ENCODE data around the gene CD300C.

Gene CD300C

DNA sequence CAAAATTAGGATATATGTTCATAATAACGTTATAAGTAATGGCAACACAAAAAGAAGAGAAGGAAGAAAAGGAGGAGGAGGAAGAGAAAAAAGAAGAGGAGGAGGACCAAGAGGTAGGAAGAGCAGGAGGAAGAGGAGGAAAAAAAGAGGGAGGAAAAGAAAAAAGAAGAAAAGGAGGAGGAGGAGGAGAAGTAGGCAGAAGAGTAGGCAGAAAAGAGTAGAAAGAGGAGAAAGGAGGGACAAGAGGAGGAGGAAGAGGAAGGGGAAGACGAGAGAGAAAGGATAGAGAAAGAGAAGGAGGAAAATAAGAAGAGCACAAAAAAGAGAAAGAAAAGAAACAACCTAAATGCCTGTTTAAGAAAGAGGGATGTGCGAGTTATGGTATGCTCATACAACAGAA lies 9.0 kb downstream of the CD300C start:
- no peak overlapping the region for H3K27ac ChIP-seq (ENCODE audit: low read depth, low read length)
- no peaks in the 10 kb centered on the region for H3K9me3 ChIP-seq (ENCODE audit: control insufficient read depth in 1 of 2, low read length in 2 of 2)
- H3K4me1 ChIP-seq (ENCODE audit: control insufficient read depth in 1 of 2, insufficient read depth in 2 of 2, low read length in 2 of 2), result no peaks in the 10 kb centered on the region
- no peaks in the 10 kb centered on the region for H3K36me3 ChIP-seq (ENCODE audit: control insufficient read depth in 1 of 2, insufficient read depth in 2 of 2, low read length in 2 of 2)
- H3K9ac ChIP-seq (ENCODE audit: low read depth in 1 of 2, low read length in 2 of 2), result no peak overlapping the region
- H3K27me3 ChIP-seq (ENCODE audit: control insufficient read depth in 1 of 2, insufficient read depth in 2 of 2, low read length in 2 of 2), result no peaks in the 10 kb centered on the region
- H3K4me3 ChIP-seq (ENCODE audit: low read depth in 1 of 2, low read length in 2 of 2), result no peak overlapping the region

DNA sequence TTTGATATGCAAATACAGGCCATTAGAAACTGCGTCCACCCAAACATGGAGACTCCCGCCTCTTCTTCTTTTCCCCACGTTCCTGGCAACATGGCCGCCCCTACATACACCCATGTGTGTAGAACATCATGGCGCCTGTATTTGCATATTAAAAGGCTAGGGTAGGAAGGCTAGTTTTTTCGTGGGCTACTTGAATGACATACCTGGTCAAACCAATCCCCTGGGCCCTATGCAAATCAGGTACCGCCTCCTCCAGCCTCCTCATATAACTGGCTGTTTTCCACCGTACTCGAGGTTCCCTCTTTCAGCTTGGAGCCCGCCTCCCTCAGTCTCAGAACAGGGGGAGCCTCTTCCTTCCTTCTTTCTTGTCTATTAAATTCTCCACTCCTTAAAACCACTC lies 13.8 kb downstream of the CD300C start:
- H3K4me1 ChIP-seq (ENCODE audit: control insufficient read depth in 1 of 2, insufficient read depth in 2 of 2, low read length in 2 of 2), result no peaks in the 10 kb centered on the region
- H3K4me3 ChIP-seq (ENCODE audit: low read depth in 1 of 2, low read length in 2 of 2), result peak overlapping the region in 1 of 2 donors; percentile 36
- no peaks in the 10 kb centered on the region for H3K36me3 ChIP-seq (ENCODE audit: control insufficient read depth in 1 of 2, insufficient read depth in 2 of 2, low read length in 2 of 2)
- H3K27me3 ChIP-seq (ENCODE audit: control insufficient read depth in 1 of 2, insufficient read depth in 2 of 2, low read length in 2 of 2), result no peaks in the 10 kb centered on the region
- H3K9ac ChIP-seq (ENCODE audit: low read depth in 1 of 2, low read length in 2 of 2), result no peak overlapping the region
- no peak overlapping the region for H3K27ac ChIP-seq (ENCODE audit: low read depth, low read length)
- H3K9me3 ChIP-seq (ENCODE audit: control insufficient read depth in 1 of 2, low read length in 2 of 2), result no peaks in the 10 kb centered on the region

DNA sequence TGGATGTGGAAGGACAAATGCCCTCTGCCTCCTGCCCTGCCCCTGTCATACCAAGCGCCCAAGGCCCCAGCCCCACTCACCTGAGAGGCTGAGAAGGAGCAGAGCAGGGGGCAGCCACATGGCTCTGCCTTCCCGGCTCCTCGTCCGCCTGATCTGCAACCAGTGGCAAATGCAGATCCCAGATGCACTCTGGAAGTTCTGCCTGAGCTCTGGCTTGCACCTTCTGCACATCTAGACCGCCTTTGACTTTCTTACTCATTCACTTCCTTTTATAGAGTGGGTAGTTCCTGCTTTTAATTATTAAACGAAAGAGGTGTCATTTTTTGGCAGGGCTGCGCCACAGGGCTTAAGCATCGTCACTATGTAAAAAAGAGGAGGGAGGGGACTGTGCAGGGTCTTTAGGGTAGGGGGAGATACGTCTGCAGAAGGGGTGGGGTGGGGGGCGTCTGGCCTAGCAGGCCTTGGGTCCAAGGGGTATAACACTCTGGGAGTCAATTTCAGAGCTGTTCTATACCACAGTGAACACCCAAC lies 14.6 kb downstream of the CD300C start, which contains the start of gene CD300LB:
CD300LB (minus strand) TSS at position 245 of the 531 bp plus-strand sequence; CDS start at position 120, 125 bp downstream.
- Histone ChIP-seq H3K36me3 (ENCODE audit: control insufficient read depth in 1 of 2, insufficient read depth in 2 of 2, low read length in 2 of 2) (no peaks in the 10 kb centered on the region), H3K9ac (ENCODE audit: low read depth in 1 of 2, low read length in 2 of 2) (no peak within 1 kb of the TSS), H3K27me3 (ENCODE audit: control insufficient read depth in 1 of 2, insufficient read depth in 2 of 2, low read length in 2 of 2) (no peaks in the 10 kb centered on the region), H3K9me3 (ENCODE audit: control insufficient read depth in 1 of 2, low read length in 2 of 2) (no peaks in the 10 kb centered on the region), H3K4me1 (ENCODE audit: control insufficient read depth in 1 of 2, insufficient read depth in 2 of 2, low read length in 2 of 2) (no peaks in the 10 kb centered on the region), H3K27ac (ENCODE audit: low read depth, low read length) (no peak within 1 kb of the TSS), H3K4me3 (ENCODE audit: low read depth in 1 of 2, low read length in 2 of 2) (peak within 1 kb of the TSS in 1 of 2 donors; percentile 36)

DNA sequence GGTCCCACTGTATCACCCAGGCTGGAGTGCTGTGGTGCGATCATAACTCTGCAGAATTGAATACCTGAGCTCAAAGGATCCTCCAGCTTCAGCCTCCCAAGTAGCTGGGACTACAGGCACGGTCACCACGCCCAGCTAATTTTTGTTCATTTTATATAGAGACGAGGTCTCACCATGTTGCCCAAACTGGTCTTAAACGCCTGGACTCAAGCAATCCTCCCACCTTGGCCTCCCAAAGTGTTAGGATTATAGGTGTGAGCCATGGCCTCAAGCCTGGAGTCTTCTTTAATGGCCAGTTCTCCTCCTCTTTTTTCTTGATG lies 15.1 kb downstream of the CD300C start:
- H3K27me3 ChIP-seq (ENCODE audit: control insufficient read depth in 1 of 2, insufficient read depth in 2 of 2, low read length in 2 of 2), result no peaks in the 10 kb centered on the region
- H3K36me3 ChIP-seq (ENCODE audit: control insufficient read depth in 1 of 2, insufficient read depth in 2 of 2, low read length in 2 of 2), result no peaks in the 10 kb centered on the region
- no peaks in the 10 kb centered on the region for H3K4me1 ChIP-seq (ENCODE audit: control insufficient read depth in 1 of 2, insufficient read depth in 2 of 2, low read length in 2 of 2)
- no peaks in the 10 kb centered on the region for H3K9me3 ChIP-seq (ENCODE audit: control insufficient read depth in 1 of 2, low read length in 2 of 2)
- no peak overlapping the region for H3K27ac ChIP-seq (ENCODE audit: low read depth, low read length)
- no peak overlapping the region for H3K9ac ChIP-seq (ENCODE audit: low read depth in 1 of 2, low read length in 2 of 2)
- no peak overlapping the region for H3K4me3 ChIP-seq (ENCODE audit: low read depth in 1 of 2, low read length in 2 of 2)

DNA sequence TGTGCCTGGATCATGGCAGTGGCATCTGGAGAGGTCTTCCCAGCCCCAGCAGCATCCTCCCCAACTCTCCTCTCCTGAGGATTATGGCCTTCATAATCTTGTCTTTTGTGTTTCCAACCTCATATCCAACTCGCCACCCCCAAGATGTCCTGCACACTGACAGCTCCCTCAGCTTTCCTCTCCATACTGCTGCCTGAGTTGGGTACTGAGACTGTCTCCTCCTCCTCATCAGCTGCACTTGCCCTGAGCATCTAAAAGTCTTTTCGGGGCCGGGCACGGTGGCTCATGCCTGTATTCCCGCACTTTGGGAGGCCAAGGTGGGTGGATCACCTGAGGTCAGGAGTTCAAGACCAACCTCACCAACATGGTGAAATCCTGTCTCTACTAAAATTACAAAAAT lies 16.7 kb downstream of the CD300C start:
- H3K9ac ChIP-seq (ENCODE audit: low read depth in 1 of 2, low read length in 2 of 2), result no peak overlapping the region
- no peaks in the 10 kb centered on the region for H3K36me3 ChIP-seq (ENCODE audit: control insufficient read depth in 1 of 2, insufficient read depth in 2 of 2, low read length in 2 of 2)
- no peak overlapping the region for H3K27ac ChIP-seq (ENCODE audit: low read depth, low read length)
- H3K27me3 ChIP-seq (ENCODE audit: control insufficient read depth in 1 of 2, insufficient read depth in 2 of 2, low read length in 2 of 2), result peaks cover 0 to 2% of the 10 kb centered on the region in 2 donors
- no peaks in the 10 kb centered on the region for H3K4me1 ChIP-seq (ENCODE audit: control insufficient read depth in 1 of 2, insufficient read depth in 2 of 2, low read length in 2 of 2)
- no peaks in the 10 kb centered on the region for H3K9me3 ChIP-seq (ENCODE audit: control insufficient read depth in 1 of 2, low read length in 2 of 2)
- H3K4me3 ChIP-seq (ENCODE audit: low read depth in 1 of 2, low read length in 2 of 2), result no peak overlapping the region

DNA sequence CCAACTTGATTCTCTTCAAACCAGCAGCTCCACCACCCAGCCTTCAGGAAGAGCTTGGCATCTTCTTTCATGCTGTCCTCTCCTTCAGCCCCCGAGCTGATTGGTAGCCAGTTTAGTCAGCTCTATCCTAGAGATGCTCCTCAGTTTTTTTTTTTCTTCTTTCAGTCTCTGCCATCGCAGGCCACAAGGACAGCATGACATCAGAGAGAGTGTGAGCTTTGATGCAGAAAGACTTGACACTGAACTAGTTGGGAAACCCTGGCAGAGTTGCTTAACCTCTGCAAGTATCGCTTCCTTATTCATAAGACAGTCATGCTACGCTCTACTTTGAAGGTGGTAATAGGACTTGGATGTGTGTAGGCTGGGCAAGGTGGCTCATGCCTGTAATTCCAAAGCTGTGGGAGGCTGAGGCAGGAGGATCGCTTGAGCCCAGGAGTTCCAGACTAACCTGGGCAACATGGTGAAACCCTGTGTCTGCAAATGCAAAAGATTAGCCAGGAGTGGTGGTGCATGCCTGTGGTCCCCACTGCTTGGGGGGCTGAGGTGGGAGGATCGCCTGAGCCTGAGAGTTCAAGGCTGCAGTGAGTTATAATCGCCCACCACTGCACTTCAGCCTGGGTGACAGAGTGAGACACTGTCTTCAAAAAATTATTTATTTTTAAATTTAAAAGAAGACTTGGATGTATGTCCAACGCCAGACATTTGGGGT lies 17.3 kb downstream of the CD300C start:
- no peaks in the 10 kb centered on the region for H3K4me1 ChIP-seq (ENCODE audit: control insufficient read depth in 1 of 2, insufficient read depth in 2 of 2, low read length in 2 of 2)
- H3K4me3 ChIP-seq (ENCODE audit: low read depth in 1 of 2, low read length in 2 of 2), result no peak overlapping the region
- peaks cover 0 to 2% of the 10 kb centered on the region in 2 donors for H3K27me3 ChIP-seq (ENCODE audit: control insufficient read depth in 1 of 2, insufficient read depth in 2 of 2, low read length in 2 of 2)
- H3K36me3 ChIP-seq (ENCODE audit: control insufficient read depth in 1 of 2, insufficient read depth in 2 of 2, low read length in 2 of 2), result no peaks in the 10 kb centered on the region
- H3K9ac ChIP-seq (ENCODE audit: low read depth in 1 of 2, low read length in 2 of 2), result no peak overlapping the region
- H3K9me3 ChIP-seq (ENCODE audit: control insufficient read depth in 1 of 2, low read length in 2 of 2), result no peaks in the 10 kb centered on the region
- no peak overlapping the region for H3K27ac ChIP-seq (ENCODE audit: low read depth, low read length)

DNA sequence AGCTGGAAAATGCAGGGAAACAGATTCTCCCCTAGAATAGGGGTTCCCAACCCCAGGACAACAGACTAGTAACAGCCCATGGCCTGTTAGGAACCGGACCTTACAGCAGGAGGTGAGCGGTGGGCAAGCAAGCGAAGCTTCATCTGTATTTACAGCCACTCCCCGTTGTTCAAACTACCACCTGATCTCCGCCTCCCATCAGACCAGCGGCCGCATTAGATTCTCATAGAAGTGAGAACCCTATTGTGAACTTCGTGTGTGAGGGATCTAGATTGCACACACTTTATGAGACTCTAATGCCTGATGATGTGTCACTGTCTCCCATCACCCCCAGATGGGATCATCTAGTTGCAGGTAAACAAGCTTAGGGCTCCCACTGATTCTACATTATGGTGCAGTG lies 18.2 kb downstream of the CD300C start:
- Histone ChIP-seq H3K9ac (ENCODE audit: low read depth in 1 of 2, low read length in 2 of 2) (no peak overlapping the region), H3K9me3 (ENCODE audit: control insufficient read depth in 1 of 2, low read length in 2 of 2) (no peaks in the 10 kb centered on the region), H3K36me3 (ENCODE audit: control insufficient read depth in 1 of 2, insufficient read depth in 2 of 2, low read length in 2 of 2) (no peaks in the 10 kb centered on the region), H3K27me3 (ENCODE audit: control insufficient read depth in 1 of 2, insufficient read depth in 2 of 2, low read length in 2 of 2) (peaks cover 0 to 2% of the 10 kb centered on the region in 2 donors), H3K27ac (ENCODE audit: low read depth, low read length) (no peak overlapping the region), H3K4me3 (ENCODE audit: low read depth in 1 of 2, low read length in 2 of 2) (no peak overlapping the region), H3K4me1 (ENCODE audit: control insufficient read depth in 1 of 2, insufficient read depth in 2 of 2, low read length in 2 of 2) (no peaks in the 10 kb centered on the region)

DNA sequence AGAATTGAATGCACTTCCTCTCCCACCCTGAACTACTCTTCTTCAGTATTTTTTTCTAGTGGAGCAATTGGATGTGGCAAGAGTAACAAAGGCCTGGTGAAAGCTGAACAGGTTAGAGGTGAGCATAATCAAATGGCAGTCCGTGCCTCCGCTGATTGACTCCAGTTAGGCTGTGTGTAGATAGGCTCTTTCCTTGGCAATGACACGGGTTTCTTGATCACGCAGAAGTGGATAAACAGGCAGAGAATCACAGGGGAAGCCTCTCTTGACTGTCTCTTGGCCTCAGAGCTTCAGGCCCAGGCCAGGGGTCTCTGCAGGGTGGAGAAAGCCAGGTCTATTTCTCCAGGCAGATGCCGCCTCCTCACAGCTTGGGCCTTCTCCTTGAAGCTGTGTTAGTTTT lies 18.8 kb downstream of the CD300C start:
- no peaks in the 10 kb centered on the region for H3K9me3 ChIP-seq (ENCODE audit: control insufficient read depth in 1 of 2, low read length in 2 of 2)
- H3K27ac ChIP-seq (ENCODE audit: low read depth, low read length), result no peak overlapping the region
- H3K36me3 ChIP-seq (ENCODE audit: control insufficient read depth in 1 of 2, insufficient read depth in 2 of 2, low read length in 2 of 2), result no peaks in the 10 kb centered on the region
- H3K4me3 ChIP-seq (ENCODE audit: low read depth in 1 of 2, low read length in 2 of 2), result no peak overlapping the region
- H3K9ac ChIP-seq (ENCODE audit: low read depth in 1 of 2, low read length in 2 of 2), result no peak overlapping the region
- no peaks in the 10 kb centered on the region for H3K4me1 ChIP-seq (ENCODE audit: control insufficient read depth in 1 of 2, insufficient read depth in 2 of 2, low read length in 2 of 2)
- peaks cover 0 to 2% of the 10 kb centered on the region in 2 donors for H3K27me3 ChIP-seq (ENCODE audit: control insufficient read depth in 1 of 2, insufficient read depth in 2 of 2, low read length in 2 of 2)

DNA sequence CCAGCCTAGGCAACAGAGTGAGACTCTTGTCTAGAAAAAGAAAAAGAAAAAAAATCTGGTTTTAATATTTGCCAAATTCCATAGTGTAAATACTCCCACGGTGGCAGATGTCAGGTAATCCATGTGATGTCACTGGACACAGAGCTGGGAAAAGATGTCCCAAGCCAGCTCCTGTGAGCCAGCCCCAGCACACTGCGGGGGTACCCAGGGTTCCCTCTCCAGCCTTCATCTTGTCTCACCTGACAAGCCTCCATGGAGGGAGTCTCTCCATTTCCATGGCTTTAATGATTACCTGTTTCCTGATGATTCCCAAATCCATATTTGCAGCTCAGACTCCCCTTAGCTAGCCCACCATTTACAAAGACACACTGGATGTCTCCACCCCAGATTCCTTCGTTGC lies 19.2 kb downstream of the CD300C start:
- no peaks in the 10 kb centered on the region for H3K36me3 ChIP-seq (ENCODE audit: control insufficient read depth in 1 of 2, insufficient read depth in 2 of 2, low read length in 2 of 2)
- H3K27me3 ChIP-seq (ENCODE audit: control insufficient read depth in 1 of 2, insufficient read depth in 2 of 2, low read length in 2 of 2), result peaks cover 0 to 2% of the 10 kb centered on the region in 2 donors
- no peaks in the 10 kb centered on the region for H3K9me3 ChIP-seq (ENCODE audit: control insufficient read depth in 1 of 2, low read length in 2 of 2)
- H3K4me3 ChIP-seq (ENCODE audit: low read depth in 1 of 2, low read length in 2 of 2), result no peak overlapping the region
- H3K27ac ChIP-seq (ENCODE audit: low read depth, low read length), result no peak overlapping the region
- no peaks in the 10 kb centered on the region for H3K4me1 ChIP-seq (ENCODE audit: control insufficient read depth in 1 of 2, insufficient read depth in 2 of 2, low read length in 2 of 2)
- H3K9ac ChIP-seq (ENCODE audit: low read depth in 1 of 2, low read length in 2 of 2), result no peak overlapping the region

DNA sequence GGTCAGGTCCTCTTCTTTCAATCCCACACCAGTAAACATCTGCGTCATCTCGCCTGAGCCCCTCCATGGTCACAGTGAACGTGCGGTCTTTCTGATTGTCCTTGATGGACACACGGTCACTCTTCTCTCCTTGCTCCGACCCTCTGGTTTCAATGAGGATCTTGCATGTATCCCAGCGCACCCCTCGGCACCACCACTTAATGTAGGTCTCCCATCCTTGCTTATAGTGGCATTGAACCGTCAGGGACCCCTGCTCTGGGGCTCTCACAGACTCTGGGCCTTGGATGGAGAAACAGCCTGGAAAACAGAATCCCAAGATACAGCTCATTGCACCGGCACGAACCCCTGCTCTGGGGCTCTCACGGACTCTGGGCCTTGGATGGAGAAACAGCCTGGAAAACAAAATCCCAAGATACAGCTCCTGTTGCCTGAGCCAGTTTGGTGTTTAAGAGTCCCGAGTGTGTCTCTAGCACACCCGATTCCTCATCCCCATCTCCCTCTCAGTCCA lies 20.1 kb downstream of the CD300C start:
- Histone ChIP-seq H3K27me3 (ENCODE audit: control insufficient read depth in 1 of 2, insufficient read depth in 2 of 2, low read length in 2 of 2) (peaks cover 0 to 2% of the 10 kb centered on the region in 2 donors), H3K4me3 (ENCODE audit: low read depth in 1 of 2, low read length in 2 of 2) (no peak overlapping the region), H3K9me3 (ENCODE audit: control insufficient read depth in 1 of 2, low read length in 2 of 2) (no peaks in the 10 kb centered on the region), H3K4me1 (ENCODE audit: control insufficient read depth in 1 of 2, insufficient read depth in 2 of 2, low read length in 2 of 2) (no peaks in the 10 kb centered on the region), H3K9ac (ENCODE audit: low read depth in 1 of 2, low read length in 2 of 2) (no peak overlapping the region), H3K27ac (ENCODE audit: low read depth, low read length) (no peak overlapping the region), H3K36me3 (ENCODE audit: control insufficient read depth in 1 of 2, insufficient read depth in 2 of 2, low read length in 2 of 2) (no peaks in the 10 kb centered on the region)
